HCT116 (cell line): ENCODE results near the gene FBXL17. TPM values are rescaled to one million over a fixed set of nuclear protein-coding genes. Genes with fewer than 3 reads are reported as not detected.

Source experiments
- ATAC-seq: fragments of 200-7000 bp; cut with Tn5 transposase; 2 replicates; pipeline ENCODE4 v1.9.1; 2020; ENCODE audit warnings: mild to moderate bottlenecking, moderate library complexity
- BruUV-seq: library from RNA; stranded (reverse); fragments of 400-500 nt; replicated peaks from 2 replicates; lab custom pipeline; 2021; lab: Mats Ljungman, UMichigan
- CTCF ChIA-PET: fragments of 300-600 bp; sonication (Branson Sonifier 250); formaldehyde crosslinking; loops from one replicate; lab custom pipeline; 2021; ENCODE audit warnings: antibody characterized with exemption; lab: Charles Lee
- POLR2A ChIA-PET: fragments of 300-600, 350-600 bp; sonication (Branson Sonifier 250); formaldehyde crosslinking; loops from one replicate; lab custom pipeline; 2021; ENCODE audit warnings: antibody characterized with exemption; lab: Charles Lee
- RAD21 ChIA-PET, 2 experiments: fragments of 300-600 bp; sonication (Branson Sonifier 250); formaldehyde crosslinking; loops; one replicate each; lab custom pipeline; 2023; ENCODE audit warnings: low total read pairs in 2 of 2; ENCODE audit not compliant: uncharacterized antibody in 2 of 2, unreplicated experiment in 2 of 2, low non-redundant PET in 1 of 2; lab: Charles Lee
- DNase-seq: peaks from one replicate; pipeline ENCODE4 v3.0.0-alpha.2; 2010; ENCODE audit warnings: low read depth, low spot score
- H2AFZ ChIP-seq: fragments of 200-600 bp; shearing (Covaris generic), sonication (generic); 2 replicates; pipeline ENCODE4 v1.6.1; 2017; ENCODE audit warnings: low read depth, mixed run types, mixed read lengths, antibody characterized with exemption, low read length; ENCODE audit not compliant: poor library complexity, severe bottlenecking
- H3K27ac ChIP-seq: 2 replicates; pipeline ENCODE4 v1.5.1; 2012; ENCODE audit warnings: low read depth, low read length
- H3K27me3 ChIP-seq: fragments of 200-600 bp; sonication (generic); 2 replicates; pipeline ENCODE4 v1.6.1; 2016; ENCODE audit warnings: mixed run types, low read length, mixed read lengths; ENCODE audit not compliant: insufficient read depth
- H3K36me3 ChIP-seq, 2 experiments: fragments of 200-500 bp in 1 of 2; fragments of 200-600 bp in 1 of 2; sonication (Bioruptor generic) in 1 of 2; sonication (generic) in 1 of 2; 2 replicates each; pipeline versions ENCODE4 v1.5.1 to v1.6.1; 2014 to 2016; ENCODE audit warnings: low read length in 2 of 2, inconsistent platforms in 1 of 2, mixed read lengths in 1 of 2, mixed run types in 1 of 2; ENCODE audit not compliant: insufficient read depth in 2 of 2, control insufficient read depth in 1 of 2
- H3K4me1 ChIP-seq, 2 experiments: fragments of 200-600 bp in 1 of 2; sonication (generic) in 1 of 2; 2 replicates each; pipeline versions ENCODE4 v1.5.1 to v1.6.1; 2012 to 2017; ENCODE audit warnings: low read length in 2 of 2, inconsistent platforms in 1 of 2, mild to moderate bottlenecking in 1 of 2, mixed read lengths in 1 of 2, mixed run types in 1 of 2, moderate library complexity in 1 of 2; ENCODE audit not compliant: insufficient read depth in 2 of 2, control insufficient read depth in 1 of 2
- H3K4me2 ChIP-seq: fragments of 200-600 bp; sonication (generic); 2 replicates; pipeline ENCODE4 v1.6.1; 2017; ENCODE audit warnings: mixed run types, low read length, mixed read lengths
- H3K4me3 ChIP-seq, 2 experiments: fragments of 200-600 bp in 1 of 2; sonication (generic) in 1 of 2; replicated peaks in 1 of 2; 2 replicates each; pipeline ENCODE4 v1.5.1; 2011 to 2016; ENCODE audit warnings: low read length in 2 of 2, control low read depth in 1 of 2, low read depth in 1 of 2, mild to moderate bottlenecking in 1 of 2, mixed read lengths in 1 of 2, mixed run types in 1 of 2
- H3K79me2 ChIP-seq: fragments of 200-600 bp; sonication (generic); 2 replicates; pipeline ENCODE4 v1.6.1; 2017; ENCODE audit warnings: mild to moderate bottlenecking, mixed run types, low read length, moderate library complexity, mixed read lengths; ENCODE audit not compliant: insufficient read depth
- H3K9ac ChIP-seq: fragments of 200-600 bp; sonication (generic); 2 replicates; pipeline ENCODE4 v1.6.1; 2016; ENCODE audit warnings: low read length, mixed read lengths
- H3K9me2 ChIP-seq: fragments of 200-600 bp; sonication (generic), shearing (Covaris generic); 2 replicates; pipeline ENCODE4 v1.6.1; 2017; ENCODE audit warnings: mixed run types, mild to moderate bottlenecking, moderate library complexity; ENCODE audit not compliant: insufficient read depth
- H3K9me3 ChIP-seq, 2 experiments: fragments of 200-500 bp in 1 of 2; fragments of 200-600 bp in 1 of 2; sonication (Bioruptor generic) in 1 of 2; sonication (generic) in 1 of 2; 2 replicates each; pipeline ENCODE4 v1.6.1; 2014 to 2017; ENCODE audit warnings: low read length in 2 of 2, mixed read lengths in 2 of 2, inconsistent platforms in 1 of 2, low read depth in 1 of 2, mild to moderate bottlenecking in 1 of 2, mixed run types in 1 of 2, moderate library complexity in 1 of 2; ENCODE audit not compliant: control insufficient read depth in 1 of 2, insufficient read depth in 1 of 2
- H4K20me1 ChIP-seq: fragments of 200-600 bp; sonication (generic), shearing (Covaris generic); 2 replicates; pipeline ENCODE4 v1.6.1; 2017; ENCODE audit warnings: mixed run types, mild to moderate bottlenecking, moderate library complexity; ENCODE audit not compliant: insufficient read depth
- EZH2phosphoT487 ChIP-seq: fragments of 200-600 bp; IDR thresholded peaks from 2 replicates; pipeline ENCODE4 v1.6.1; 2018; ENCODE audit warnings: antibody characterized with exemption, borderline replicate concordance
- POLR2A ChIP-seq: IDR thresholded peaks from 2 replicates; pipeline ENCODE4 v1.7.0; 2011; ENCODE audit warnings: borderline replicate concordance; ENCODE audit not compliant: insufficient read depth, insufficient read length; ENCODE audit errors: extremely low read depth
- POLR2AphosphoS5 ChIP-seq: IDR thresholded peaks from 2 replicates; pipeline ENCODE4 v1.6.1; 2011; ENCODE audit warnings: mild to moderate bottlenecking, low read depth, low read length, moderate library complexity
- REST ChIP-seq: IDR thresholded peaks from 2 replicates; pipeline ENCODE4 v1.6.1; 2012; ENCODE audit warnings: low read depth
- SP1 ChIP-seq: IDR thresholded peaks from 2 replicates; pipeline ENCODE4 v1.6.1; 2012; ENCODE audit warnings: low read depth
- SRF ChIP-seq: IDR thresholded peaks from 2 replicates; pipeline ENCODE4 v1.6.1; 2012; ENCODE audit warnings: low read depth
- intact Hi-C: fragments of 100-400 bp; cut with micrococcal nuclease; formaldehyde crosslinking; loops from 2 replicates; pipeline ENCODE4 v1.10.0; 2022
- total RNA-seq: library from RNA; stranded (reverse); gene quantifications from one replicate; pipeline ENCODE4 v1.2.1, GENCODE V29; 2021; ENCODE audit not compliant: unreplicated experiment
- TF ChIP-seq, protein P1 (sequence below): IDR thresholded peaks from 2 replicates; pipeline ENCODE4 v1.6.1; 2012

Gene FBXL17
- total RNA-seq, 1 experiment from 2014 or later, result 9.4 TPM

- ChIA-PET POLR2A (no interaction called here), CTCF (no interaction called here), RAD21 (no interaction called here)
- no peak overlapping the region for H3K9ac ChIP-seq
- BruUV-seq, result no TSS peak
- intact Hi-C loops, result no loop called here
- no peaks in the 10 kb centered on the region for H3K79me2 ChIP-seq
- H3K9me3 ChIP-seq, result no peaks in the 10 kb centered on the region
- no peak overlapping the region for H2AFZ ChIP-seq
- no peaks in the 10 kb centered on the region for H3K4me1 ChIP-seq
- H4K20me1 ChIP-seq, result no peaks in the 10 kb centered on the region
- ATAC-seq, result no peak
- no peaks in the 10 kb centered on the region for H3K36me3 ChIP-seq
- H3K9me2 ChIP-seq, result no peaks in the 10 kb centered on the region
- no peak for TF ChIP-seq POLR2A
- no peak for TF ChIP-seq POLR2AphosphoS5
- TF ChIP-seq REST, result no peak
- H3K27me3 ChIP-seq, result no peaks in the 10 kb centered on the region
- no peak overlapping the region for H3K4me3 ChIP-seq
- no peak overlapping the region for H3K4me2 ChIP-seq
- no peak overlapping the region for H3K27ac ChIP-seq
- no peak for DNase-seq
Measured at GRCh38 chr5:107915176-107915812, 466.6 kb downstream of the FBXL17 start.

DNA sequence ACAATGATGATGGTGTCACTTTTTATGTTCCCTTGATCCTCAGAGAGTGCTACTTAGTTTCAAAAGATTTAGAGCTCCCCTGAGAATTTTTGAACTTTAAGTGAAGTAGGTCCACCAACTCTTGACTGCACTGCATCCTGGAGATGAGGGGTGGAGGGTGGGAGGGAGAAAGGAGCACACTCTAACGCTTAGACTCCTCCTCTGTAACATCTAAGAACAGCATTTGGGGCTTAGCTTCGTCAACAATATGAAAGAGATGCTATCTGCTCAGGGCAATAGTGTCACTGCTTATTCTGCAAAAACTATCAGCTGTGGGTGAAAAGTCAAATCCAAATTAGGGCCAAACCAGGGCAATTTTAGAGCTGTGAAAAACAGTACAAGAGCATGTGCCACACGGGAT is 468.4 kb downstream of the FBXL17 start:
- ChIA-PET RAD21 (no interaction called here), POLR2A (no interaction called here), CTCF (no interaction called here)
- intact Hi-C loops, result no loop called here
- ATAC-seq (no peak), DNase-seq (no peak)
- Histone ChIP-seq H3K9me2 (no peaks in the 10 kb centered on the region), H3K9me3 (no peaks in the 10 kb centered on the region), H3K27me3 (no peaks in the 10 kb centered on the region), H3K36me3 (no peaks in the 10 kb centered on the region), H2AFZ (no peak overlapping the region), H3K27ac (no peak overlapping the region), H3K4me1 (no peaks in the 10 kb centered on the region), H3K9ac (no peak overlapping the region), H3K79me2 (no peaks in the 10 kb centered on the region), H3K4me3 (no peak overlapping the region), H3K4me2 (no peak overlapping the region), H4K20me1 (no peaks in the 10 kb centered on the region)
- no peak for TF ChIP-seq POLR2A
- no peak for TF ChIP-seq POLR2AphosphoS5
- TF ChIP-seq EZH2phosphoT487, result no peak
- no peak for TF ChIP-seq SP1
- no peak for TF ChIP-seq SRF
- TF ChIP-seq, protein P1, sequence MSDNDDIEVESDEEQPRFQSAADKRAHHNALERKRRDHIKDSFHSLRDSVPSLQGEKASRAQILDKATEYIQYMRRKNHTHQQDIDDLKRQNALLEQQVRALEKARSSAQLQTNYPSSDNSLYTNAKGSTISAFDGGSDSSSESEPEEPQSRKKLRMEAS, result no peak
- BruUV-seq, result no TSS peak
